K562 (cell line): ENCODE results near the gene CNNM4. TPM values are rescaled to one million over a fixed set of nuclear protein-coding genes. Genes with fewer than 3 reads are reported as not detected.
A peak's percentile ranks its signal among the peaks of the same experiment; 100 is the strongest.

Experiments used
- ARID2 ChIP-seq: fragments of 450-650 bp; IDR thresholded peaks from 2 replicates; pipeline ENCODE4 v1.6.1; 2017; ENCODE audit warnings: antibody characterized with exemption, mild to moderate bottlenecking
- ATF6 ChIP-seq: sonication (generic); formaldehyde crosslinking; IDR thresholded peaks from 2 replicates; pipeline ENCODE4 v1.4.0; 2020; ENCODE audit warnings: mild to moderate bottlenecking, missing genetic modification reagents
- DACH1 ChIP-seq: fragments of 450-650 bp; IDR thresholded peaks from 2 replicates; pipeline ENCODE4 v1.6.1; 2018; ENCODE audit not compliant: partially characterized antibody
- ELF2 ChIP-seq: fragments of 250-450 bp; sonication (Bioruptor Pico); IDR thresholded peaks from 2 replicates; pipeline ENCODE4 v1.5.0; 2021; ENCODE audit warnings: mild to moderate bottlenecking
- ESRRB ChIP-seq: fragments of 250-450 bp; sonication (Bioruptor Pico); IDR thresholded peaks from 2 replicates; pipeline ENCODE4 v1.5.0; 2020; ENCODE audit warnings: mild to moderate bottlenecking, moderate library complexity, borderline replicate concordance
- GATA2 ChIP-seq: sonication (generic); formaldehyde crosslinking; IDR thresholded peaks from 2 replicates; pipeline ENCODE4 v1.4.0; 2020; ENCODE audit warnings: mild to moderate bottlenecking, missing genetic modification reagents
- HBP1 ChIP-seq: fragments of 450-650 bp; formaldehyde crosslinking; IDR thresholded peaks from 2 replicates; pipeline ENCODE4 v1.4.0; 2022; ENCODE audit warnings: missing genetic modification characterization
- NRF1 ChIP-seq, 2 experiments: fragments of 450-650 bp; IDR thresholded peaks in 1 of 2; conservative IDR thresholded peaks in 1 of 2; 2 replicates each; pipeline ENCODE4 v1.6.1; 2014; ENCODE audit warnings: mild to moderate bottlenecking in 2 of 2
- RAD21 ChIP-seq, 2 experiments: fragments of 250-450 bp in 1 of 2; fragments of 450-650 bp in 1 of 2; sonication (Bioruptor Pico) in 1 of 2; formaldehyde crosslinking in 1 of 2; IDR thresholded peaks in 1 of 2; conservative IDR thresholded peaks in 1 of 2; 2 replicates each; pipeline versions ENCODE4 v1.4.0 to v1.8.0; 2020 to 2022; ENCODE audit warnings: mild to moderate bottlenecking in 2 of 2, moderate library complexity in 1 of 2
- RAD51 ChIP-seq: fragments of 450-650 bp; IDR thresholded peaks from 2 replicates; pipeline ENCODE4 v1.7.1; 2016; ENCODE audit warnings: low read depth, mild to moderate bottlenecking, borderline replicate concordance
- RBM15 ChIP-seq: fragments of 200-400 bp; formaldehyde crosslinking; IDR thresholded peaks from 2 replicates; pipeline ENCODE4 v1.6.1; 2018; ENCODE audit warnings: mild to moderate bottlenecking, low read length, moderate library complexity; ENCODE audit not compliant: insufficient read depth
- SAFB ChIP-seq: fragments of 200-400 bp; formaldehyde crosslinking; IDR thresholded peaks from 2 replicates; pipeline ENCODE4 v1.6.1; 2017; ENCODE audit warnings: low read depth, low read length, borderline replicate concordance
- TAL1 ChIP-seq: fragments of 450-650 bp; IDR thresholded peaks from 2 replicates; pipeline ENCODE4 v1.6.1; 2016; ENCODE audit warnings: mild to moderate bottlenecking
- ZNF134 ChIP-seq: fragments of 250-450 bp; sonication (Bioruptor Pico); conservative IDR thresholded peaks from 2 replicates; pipeline ENCODE4 v1.4.0; 2020
- ZNF583 ChIP-seq: fragments of 250-450 bp; sonication (Bioruptor Pico); IDR thresholded peaks from 2 replicates; pipeline ENCODE4 v1.4.0; 2020
- ZNF764 ChIP-seq: fragments of 250-450 bp; sonication (Bioruptor Pico); IDR thresholded peaks from 2 replicates; pipeline ENCODE4 v1.4.0; 2020; ENCODE audit warnings: low read depth, mild to moderate bottlenecking, moderate library complexity
- polyA plus RNA-seq, 8 experiments: library from polyadenylated mRNA; depleted of rRNA in 4 of 8; stranded (reverse) in 5 of 8; unstranded in 3 of 8; fragments of >200 nt; fragmentation: Nextera tagmentation in 2 of 8; fragmentation: Illumina TruSeq in 1 of 8; extraction: Ambion mirVana in 2 of 8; extraction: Trizol in 1 of 8; gene quantifications; 2 replicates each; pipeline versions ENCODE4 v1.2.1 to v1.2.3, GENCODE V29; 2011 to 2014; ENCODE audit warnings: inconsistent platforms in 1 of 8, missing spikeins in 1 of 8
- total RNA-seq, 7 experiments: library from RNA; depleted of rRNA in 6 of 7; stranded (reverse); fragments of >200 nt in 6 of 7; fragmentation: Illumina TruSeq in 2 of 7; extraction: Trizol in 2 of 7; gene quantifications; 2 replicates each; pipeline versions ENCODE4 v1.2.1 to v1.2.3, GENCODE V29; 2011 to 2021; ENCODE audit warnings: low replicate concordance in 1 of 7
- TF ChIP-seq, protein P1 (sequence below): fragments of 450-650 bp; IDR thresholded peaks from 2 replicates; pipeline ENCODE4 v1.6.1; 2014; ENCODE audit warnings: low read depth, mild to moderate bottlenecking, moderate library complexity, borderline replicate concordance
- TF ChIP-seq, protein P2 (sequence below): sonication (generic); formaldehyde crosslinking; IDR thresholded peaks from 2 replicates; pipeline ENCODE4 v1.8.1; 2023; ENCODE audit warnings: mild to moderate bottlenecking, missing genetic modification reagents
- TF ChIP-seq, protein P3 (sequence below): fragments of 450-650 bp; formaldehyde crosslinking; IDR thresholded peaks from 2 replicates; pipeline ENCODE4 v1.4.0; 2020; ENCODE audit warnings: mild to moderate bottlenecking, moderate library complexity

CNNM4 gene
- total and polyA plus RNA-seq, 9 of the 15 experiments (the other 6 are each of a cell fraction or from before 2014, with no cell fraction given): 0.96 to 6.3 (median 2.8) TPM

DNA sequence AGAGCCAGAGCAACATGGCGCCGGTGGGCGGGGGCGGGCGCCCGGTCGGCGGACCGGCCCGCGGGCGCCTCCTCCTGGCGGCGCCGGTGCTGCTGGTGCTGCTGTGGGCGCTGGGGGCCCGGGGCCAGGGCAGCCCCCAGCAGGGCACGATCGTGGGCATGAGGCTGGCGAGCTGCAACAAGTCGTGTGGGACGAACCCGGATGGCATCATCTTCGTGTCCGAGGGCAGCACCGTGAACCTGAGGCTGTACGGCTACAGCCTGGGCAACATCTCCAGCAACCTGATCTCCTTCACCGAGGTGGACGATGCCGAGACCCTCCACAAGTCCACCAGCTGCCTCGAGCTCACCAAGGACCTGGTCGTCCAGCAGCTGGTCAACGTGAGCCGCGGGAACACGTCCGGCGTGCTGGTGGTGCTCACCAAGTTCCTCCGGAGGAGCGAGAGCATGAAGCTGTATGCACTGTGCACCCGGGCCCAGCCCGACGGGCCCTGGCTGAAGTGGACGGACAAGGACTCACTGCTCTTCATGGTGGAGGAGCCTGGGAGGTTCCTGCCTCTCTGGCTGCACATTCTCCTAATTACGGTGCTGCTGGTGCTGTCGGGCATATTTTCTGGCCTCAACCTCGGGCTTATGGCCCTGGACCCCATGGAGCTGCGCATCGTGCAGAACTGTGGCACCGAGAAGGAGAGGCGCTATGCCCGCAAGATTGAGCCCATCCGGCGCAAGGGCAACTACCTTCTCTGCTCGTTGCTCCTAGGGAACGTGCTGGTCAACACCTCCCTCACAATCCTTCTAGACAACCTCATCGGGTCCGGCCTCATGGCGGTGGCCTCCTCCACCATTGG is 507 bp downstream of the CNNM4 start (continued):
- TF ChIP-seq, protein P1, sequence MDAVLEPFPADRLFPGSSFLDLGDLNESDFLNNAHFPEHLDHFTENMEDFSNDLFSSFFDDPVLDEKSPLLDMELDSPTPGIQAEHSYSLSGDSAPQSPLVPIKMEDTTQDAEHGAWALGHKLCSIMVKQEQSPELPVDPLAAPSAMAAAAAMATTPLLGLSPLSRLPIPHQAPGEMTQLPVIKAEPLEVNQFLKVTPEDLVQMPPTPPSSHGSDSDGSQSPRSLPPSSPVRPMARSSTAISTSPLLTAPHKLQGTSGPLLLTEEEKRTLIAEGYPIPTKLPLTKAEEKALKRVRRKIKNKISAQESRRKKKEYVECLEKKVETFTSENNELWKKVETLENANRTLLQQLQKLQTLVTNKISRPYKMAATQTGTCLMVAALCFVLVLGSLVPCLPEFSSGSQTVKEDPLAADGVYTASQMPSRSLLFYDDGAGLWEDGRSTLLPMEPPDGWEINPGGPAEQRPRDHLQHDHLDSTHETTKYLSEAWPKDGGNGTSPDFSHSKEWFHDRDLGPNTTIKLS: 0 out of 2 replicates have a peak, but pooled peaks have one; percentile 25
- TF ChIP-seq, protein P2, sequence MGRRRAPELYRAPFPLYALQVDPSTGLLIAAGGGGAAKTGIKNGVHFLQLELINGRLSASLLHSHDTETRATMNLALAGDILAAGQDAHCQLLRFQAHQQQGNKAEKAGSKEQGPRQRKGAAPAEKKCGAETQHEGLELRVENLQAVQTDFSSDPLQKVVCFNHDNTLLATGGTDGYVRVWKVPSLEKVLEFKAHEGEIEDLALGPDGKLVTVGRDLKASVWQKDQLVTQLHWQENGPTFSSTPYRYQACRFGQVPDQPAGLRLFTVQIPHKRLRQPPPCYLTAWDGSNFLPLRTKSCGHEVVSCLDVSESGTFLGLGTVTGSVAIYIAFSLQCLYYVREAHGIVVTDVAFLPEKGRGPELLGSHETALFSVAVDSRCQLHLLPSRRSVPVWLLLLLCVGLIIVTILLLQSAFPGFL (CRISPR knock-in tag): no peak
- no peak for TF ChIP-seq ESRRB
- no peak for TF ChIP-seq ZNF583
- no peak for TF ChIP-seq ATF6 (CRISPR knock-in tag)
- TF ChIP-seq, protein P3, sequence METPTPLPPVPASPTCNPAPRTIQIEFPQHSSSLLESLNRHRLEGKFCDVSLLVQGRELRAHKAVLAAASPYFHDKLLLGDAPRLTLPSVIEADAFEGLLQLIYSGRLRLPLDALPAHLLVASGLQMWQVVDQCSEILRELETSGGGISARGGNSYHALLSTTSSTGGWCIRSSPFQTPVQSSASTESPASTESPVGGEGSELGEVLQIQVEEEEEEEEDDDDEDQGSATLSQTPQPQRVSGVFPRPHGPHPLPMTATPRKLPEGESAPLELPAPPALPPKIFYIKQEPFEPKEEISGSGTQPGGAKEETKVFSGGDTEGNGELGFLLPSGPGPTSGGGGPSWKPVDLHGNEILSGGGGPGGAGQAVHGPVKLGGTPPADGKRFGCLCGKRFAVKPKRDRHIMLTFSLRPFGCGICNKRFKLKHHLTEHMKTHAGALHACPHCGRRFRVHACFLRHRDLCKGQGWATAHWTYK (CRISPR knock-in tag): no peak
- TF ChIP-seq TAL1: no peak
- no peak; a peak in 1 of 4 replicates for TF ChIP-seq NRF1 (conservative IDR thresholded peaks at IDR 0.05 in 1 of 2, IDR thresholded peaks at IDR 0.05 in 1 of 2)
- TF ChIP-seq ELF2 (CRISPR knock-in tag): no peak
- no peak for TF ChIP-seq HBP1 (CRISPR knock-in tag)
- TF ChIP-seq ARID2: no peak
- peak in 1 of 2 experiments; percentile 65; a peak in 3 of 4 replicates for TF ChIP-seq RAD21 (CRISPR knock-in tag; conservative IDR thresholded peaks at IDR 0.05 in 1 of 2, IDR thresholded peaks at IDR 0.05 in 1 of 2)
- TF ChIP-seq SAFB: no peak
- no peak for TF ChIP-seq DACH1
- TF ChIP-seq RBM15: no peak
- 0 out of 2 replicates have a peak, but pooled peaks have one; percentile 56 for TF ChIP-seq ZNF764 (CRISPR knock-in tag)
- TF ChIP-seq GATA2 (CRISPR knock-in tag): no peak
- TF ChIP-seq ZNF134: no peak
- TF ChIP-seq RAD51: no peak
- TF ChIP-seq, all 486 proteins: peak for 48
